HG02938 (cell line): Measurements from ENCODE around the gene PARD6B.
"Not testable (repeated sequence)": the region's sequence is repeated elsewhere in the genome, so short reads cannot be mapped to it uniquely, and the experiment has no call there.

Source experiments
- ATAC-seq: cut with Tn5 transposase; IDR thresholded peaks from one replicate; pipeline ENCODE4 v1.9.1; 2021; ENCODE audit warnings: mild to moderate bottlenecking, moderate library complexity; ENCODE audit not compliant: unreplicated experiment

The PARD6B gene

GRCh38 chr20:50744143-50744792 is 12.9 kb downstream of the PARD6B start:
- no peak for ATAC-seq

- no peak for ATAC-seq
Observed at GRCh38 chr20:50745634-50746137, 14.3 kb downstream of the PARD6B start.

- no peak for ATAC-seq
Observed at GRCh38 chr20:50746138-50746940, 15.0 kb downstream of the PARD6B start.

GRCh38 chr20:50747275-50747674 is 15.9 kb downstream of the PARD6B start:
- no peak for ATAC-seq

- no peak for ATAC-seq
Observed at GRCh38 chr20:50750145-50750671, 18.8 kb downstream of the PARD6B start.

GRCh38 chr20:50753152-50753551 is 21.8 kb downstream of the PARD6B start:
- ATAC-seq: no peak

GRCh38 chr20:50754420-50754819 is 23.0 kb downstream of the PARD6B start:
- ATAC-seq: no peak

- ATAC-seq: no peak
Observed at GRCh38 chr20:50756447-50756846, 25.1 kb downstream of the PARD6B start.

GRCh38 chr20:50758469-50758868 is 27.1 kb downstream of the PARD6B start:
- ATAC-seq: no peak

- ATAC-seq: no peak
Observed at GRCh38 chr20:50758992-50759391, 27.6 kb downstream of the PARD6B start.

- no peak for ATAC-seq
Observed at GRCh38 chr20:50759678-50760077, 28.3 kb downstream of the PARD6B start.

- ATAC-seq: no peak
Observed at GRCh38 chr20:50762045-50762422, 30.7 kb downstream of the PARD6B start.

GRCh38 chr20:50762435-50763220 is 31.2 kb downstream of the PARD6B start:
- ATAC-seq: no peak

- ATAC-seq: not testable (repeated sequence)
Observed at GRCh38 chr20:50763550-50764458, 32.4 kb downstream of the PARD6B start.

- ATAC-seq: not testable (repeated sequence)
Observed at GRCh38 chr20:50765251-50765650, 33.9 kb downstream of the PARD6B start.

- no peak for ATAC-seq
Observed at GRCh38 chr20:50765674-50766073, 34.3 kb downstream of the PARD6B start.

GRCh38 chr20:50766955-50767809 is 35.8 kb downstream of the PARD6B start:
- not testable (repeated sequence) for ATAC-seq

GRCh38 chr20:50768991-50769390 is 37.6 kb downstream of the PARD6B start:
- ATAC-seq: not testable (repeated sequence)

GRCh38 chr20:50769551-50770085 is 38.2 kb downstream of the PARD6B start:
- not testable (repeated sequence) for ATAC-seq
